ENCODE results near the gene PACRG. TPM values are rescaled to one million over a fixed set of nuclear protein-coding genes. Genes with fewer than 3 reads are reported as not detected.

Gene PACRG
- total RNA-seq, 4 donors from 2014 or later: 0.29 to 1.6 (median 0.61) TPM

DNA sequence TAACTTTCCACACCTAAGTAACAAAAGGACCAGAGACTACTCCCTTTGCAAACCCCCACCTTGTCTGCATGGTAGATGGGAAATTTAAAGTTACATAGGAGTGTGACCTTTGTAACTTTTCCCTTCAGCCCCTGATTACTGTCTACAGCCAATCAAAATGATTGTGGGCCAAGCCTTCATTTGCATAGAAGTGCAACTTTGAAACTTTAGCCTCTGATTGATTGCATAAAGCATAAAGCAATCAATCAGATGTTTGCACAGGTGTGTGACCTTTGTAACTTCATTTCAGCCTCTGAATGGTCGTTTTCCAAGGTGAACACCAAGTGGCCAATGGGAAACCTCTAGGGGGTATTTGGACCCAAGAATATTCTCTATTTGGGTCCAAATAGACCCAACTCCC lies 46.3 kb upstream of the PACRG start:
- ATAC-seq (no peak), DNase-seq (no peak)
- Histone ChIP-seq H3K4me1 (peaks cover 0 to 5% of the 10 kb centered on the region in 2 donors), H3K4me3 (no peak overlapping the region), H3K27ac (no peak overlapping the region), H3K27me3 (no peaks in the 10 kb centered on the region), H3K36me3 (no peaks in the 10 kb centered on the region), H3K9me3 (no peaks in the 10 kb centered on the region)
- intact Hi-C loops (cut with DNase I; ENCODE audit: low total_unique reads): no loop called here
- no peak for TF ChIP-seq POLR2A (IDR thresholded peaks at IDR 0.05)
- TF ChIP-seq, protein P1, sequence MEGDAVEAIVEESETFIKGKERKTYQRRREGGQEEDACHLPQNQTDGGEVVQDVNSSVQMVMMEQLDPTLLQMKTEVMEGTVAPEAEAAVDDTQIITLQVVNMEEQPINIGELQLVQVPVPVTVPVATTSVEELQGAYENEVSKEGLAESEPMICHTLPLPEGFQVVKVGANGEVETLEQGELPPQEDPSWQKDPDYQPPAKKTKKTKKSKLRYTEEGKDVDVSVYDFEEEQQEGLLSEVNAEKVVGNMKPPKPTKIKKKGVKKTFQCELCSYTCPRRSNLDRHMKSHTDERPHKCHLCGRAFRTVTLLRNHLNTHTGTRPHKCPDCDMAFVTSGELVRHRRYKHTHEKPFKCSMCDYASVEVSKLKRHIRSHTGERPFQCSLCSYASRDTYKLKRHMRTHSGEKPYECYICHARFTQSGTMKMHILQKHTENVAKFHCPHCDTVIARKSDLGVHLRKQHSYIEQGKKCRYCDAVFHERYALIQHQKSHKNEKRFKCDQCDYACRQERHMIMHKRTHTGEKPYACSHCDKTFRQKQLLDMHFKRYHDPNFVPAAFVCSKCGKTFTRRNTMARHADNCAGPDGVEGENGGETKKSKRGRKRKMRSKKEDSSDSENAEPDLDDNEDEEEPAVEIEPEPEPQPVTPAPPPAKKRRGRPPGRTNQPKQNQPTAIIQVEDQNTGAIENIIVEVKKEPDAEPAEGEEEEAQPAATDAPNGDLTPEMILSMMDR (IDR thresholded peaks at IDR 0.05 in 4 of 5, conservative IDR thresholded peaks at IDR 0.05 in 1 of 5): no peak
- in situ Hi-C loops (cut with MboI; ENCODE audit: low sequenced_read_pairs in 4 of 4): no loop called here

DNA sequence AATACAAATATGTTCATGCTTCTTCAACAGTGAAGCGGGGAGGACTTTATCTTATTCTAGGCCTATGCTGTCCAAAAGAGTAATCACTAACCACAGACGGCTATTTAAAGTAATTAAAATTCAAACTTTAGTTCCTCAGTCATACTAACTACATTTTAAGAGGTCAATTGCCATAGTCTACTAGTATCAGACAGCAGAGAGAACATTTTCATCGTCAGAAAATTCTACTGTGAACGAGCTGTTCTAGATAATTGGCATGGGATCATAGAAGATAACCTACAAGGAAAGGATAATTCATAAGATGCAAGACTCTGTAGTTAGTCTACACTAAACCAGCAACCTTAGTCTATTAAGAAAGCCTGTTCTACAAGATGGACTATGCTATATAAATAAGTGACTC lies 44.6 kb upstream of the PACRG start:
- no peaks in the 10 kb centered on the region for H3K36me3 ChIP-seq
- TF ChIP-seq POLR2A (IDR thresholded peaks at IDR 0.05): no peak
- TF ChIP-seq, protein P1 (IDR thresholded peaks at IDR 0.05 in 4 of 5, conservative IDR thresholded peaks at IDR 0.05 in 1 of 5): no peak
- no peak overlapping the region for H3K27ac ChIP-seq
- DNase-seq: no peak
- no peak for ATAC-seq
- H3K27me3 ChIP-seq: no peaks in the 10 kb centered on the region
- intact Hi-C loops (cut with DNase I; ENCODE audit: low total_unique reads) (no loop called here), in situ Hi-C loops (cut with MboI; ENCODE audit: low sequenced_read_pairs in 4 of 4) (no loop called here)
- H3K4me3 ChIP-seq: no peak overlapping the region
- H3K4me1 ChIP-seq: peaks cover 0 to 9% of the 10 kb centered on the region in 2 donors
- H3K9me3 ChIP-seq: no peaks in the 10 kb centered on the region

DNA sequence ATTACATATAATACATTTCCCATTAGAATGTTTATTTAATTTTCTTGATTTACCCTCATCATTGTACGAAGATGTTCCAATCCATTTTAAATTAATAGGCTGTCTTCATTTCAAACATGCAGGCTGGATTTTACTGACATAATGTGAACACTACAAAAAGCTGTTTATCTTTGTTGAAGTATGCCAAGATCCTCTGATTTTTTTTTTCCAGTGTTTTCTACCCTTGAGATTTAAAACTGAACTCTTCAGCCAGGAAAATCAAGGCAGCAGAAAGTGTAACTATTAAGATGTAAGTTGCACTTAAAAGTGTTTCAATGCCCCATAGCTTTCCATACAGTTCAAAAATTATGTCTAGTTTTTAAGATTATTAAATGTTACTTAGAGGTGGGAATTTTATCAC lies 43.7 kb upstream of the PACRG start:
- Histone ChIP-seq H3K4me1 (peaks cover 7 to 10% of the 10 kb centered on the region in 2 donors), H3K27ac (no peak overlapping the region), H3K4me3 (no peak overlapping the region), H3K9me3 (no peaks in the 10 kb centered on the region), H3K36me3 (no peaks in the 10 kb centered on the region), H3K27me3 (no peaks in the 10 kb centered on the region)
- TF ChIP-seq, protein P1 (IDR thresholded peaks at IDR 0.05 in 4 of 5, conservative IDR thresholded peaks at IDR 0.05 in 1 of 5): no peak
- no peak for TF ChIP-seq POLR2A (IDR thresholded peaks at IDR 0.05)
- intact Hi-C loops (cut with DNase I; ENCODE audit: low total_unique reads) (no loop called here), in situ Hi-C loops (cut with MboI; ENCODE audit: low sequenced_read_pairs in 4 of 4) (no loop called here)
- DNase-seq (no peak), ATAC-seq (no peak)

DNA sequence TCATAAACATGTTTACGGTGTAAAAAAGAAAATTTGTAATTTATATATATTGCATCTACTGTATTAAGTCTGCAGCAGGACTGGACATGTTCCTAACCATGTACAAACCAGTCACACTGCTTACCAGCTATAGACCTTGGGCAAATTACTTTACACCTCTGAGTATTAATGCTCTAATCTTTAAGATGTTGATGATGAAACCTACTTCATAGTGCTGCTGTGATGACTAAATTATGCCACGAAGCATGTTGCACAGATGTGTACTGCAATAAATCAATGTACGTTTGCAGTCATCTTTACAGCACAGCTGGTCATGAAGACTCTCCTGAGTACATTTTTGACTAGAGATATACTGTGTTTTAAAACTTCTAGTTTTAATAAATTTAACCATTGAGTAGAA lies 42.8 kb upstream of the PACRG start:
- in situ Hi-C loops (cut with MboI; ENCODE audit: low sequenced_read_pairs in 4 of 4): no loop called here
- DNase-seq (no peak), ATAC-seq (no peak)
- Histone ChIP-seq H3K9me3 (no peaks in the 10 kb centered on the region), H3K4me1 (peaks cover 8 to 11% of the 10 kb centered on the region in 2 donors), H3K4me3 (no peak overlapping the region), H3K27me3 (no peaks in the 10 kb centered on the region), H3K36me3 (no peaks in the 10 kb centered on the region), H3K27ac (no peak overlapping the region)
- intact Hi-C loops (cut with DNase I; ENCODE audit: low total_unique reads): no loop called here
- TF ChIP-seq, protein P1 (IDR thresholded peaks at IDR 0.05 in 4 of 5, conservative IDR thresholded peaks at IDR 0.05 in 1 of 5): no peak
- no peak for TF ChIP-seq POLR2A (IDR thresholded peaks at IDR 0.05)

DNA sequence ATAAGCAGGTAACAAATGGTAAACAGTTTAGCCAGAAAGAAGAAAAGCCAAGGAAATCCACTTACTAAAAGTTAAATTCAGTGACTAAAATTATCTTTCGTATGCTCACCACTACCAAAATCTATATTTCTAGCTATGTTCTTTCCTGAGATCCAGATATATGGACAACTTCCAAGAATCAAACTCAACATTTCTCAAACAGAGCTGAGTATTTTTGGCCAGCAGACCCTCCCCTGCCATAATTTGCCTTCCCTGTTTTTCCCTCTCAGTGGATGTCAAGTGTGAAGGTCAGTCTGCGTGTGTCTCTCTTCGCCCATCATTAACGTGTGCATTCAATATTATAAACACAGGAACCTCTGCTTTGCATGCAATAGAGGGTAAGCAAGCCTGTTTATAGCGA lies 42.2 kb upstream of the PACRG start:
- H3K27me3 ChIP-seq: no peaks in the 10 kb centered on the region
- DNase-seq (no peak), ATAC-seq (no peak)
- no peak overlapping the region for H3K4me3 ChIP-seq
- no peaks in the 10 kb centered on the region for H3K36me3 ChIP-seq
- intact Hi-C loops (cut with DNase I; ENCODE audit: low total_unique reads) (no loop called here), in situ Hi-C loops (cut with MboI; ENCODE audit: low sequenced_read_pairs in 4 of 4) (no loop called here)
- H3K4me1 ChIP-seq: peaks cover 8 to 17% of the 10 kb centered on the region in 2 donors
- H3K27ac ChIP-seq: no peak overlapping the region
- H3K9me3 ChIP-seq: no peaks in the 10 kb centered on the region
- TF ChIP-seq POLR2A (IDR thresholded peaks at IDR 0.05): no peak
- TF ChIP-seq, protein P1 (IDR thresholded peaks at IDR 0.05 in 4 of 5, conservative IDR thresholded peaks at IDR 0.05 in 1 of 5): no peak

All from gastrocnemius medialis (tissue), 4 donors.